Esophagus squamous epithelium (tissue), 4 donors: ENCODE results near the gene KLK14.

ENCODE experiments used
- CTCF ChIP-seq, 6 experiments: fragments of 450-650 bp in 4 of 6; fragments of 200-600 bp in 2 of 6; sonication (generic) in 2 of 6; IDR thresholded peaks; one replicate each; pipeline ENCODE4 v1.5.1; 2016 to 2019; ENCODE audit warnings: antibody characterized with exemption in 6 of 6, mild to moderate bottlenecking in 4 of 6, moderate library complexity in 4 of 6
- POLR2A ChIP-seq, 4 donors: fragments of 450-650 bp; IDR thresholded peaks; one replicate each; pipeline ENCODE4 v1.6.1; 2017; ENCODE audit warnings: antibody characterized with exemption in 4 of 4, mild to moderate bottlenecking in 4 of 4, moderate library complexity in 3 of 4

- TF ChIP-seq CTCF (IDR thresholded peaks at IDR 0.05) (no peak), POLR2A (IDR thresholded peaks at IDR 0.05) (no peak)
Measured at GRCh38 chr19:51031880-51032225, 50.8 kb downstream of the KLK14 start.
